ENCODE results near the gene TSPYL1.
"Not testable (repeated sequence)": the region's sequence is repeated elsewhere in the genome, so short reads cannot be mapped to it uniquely, and the experiment has no call there.

TSPYL1 gene

DNA sequence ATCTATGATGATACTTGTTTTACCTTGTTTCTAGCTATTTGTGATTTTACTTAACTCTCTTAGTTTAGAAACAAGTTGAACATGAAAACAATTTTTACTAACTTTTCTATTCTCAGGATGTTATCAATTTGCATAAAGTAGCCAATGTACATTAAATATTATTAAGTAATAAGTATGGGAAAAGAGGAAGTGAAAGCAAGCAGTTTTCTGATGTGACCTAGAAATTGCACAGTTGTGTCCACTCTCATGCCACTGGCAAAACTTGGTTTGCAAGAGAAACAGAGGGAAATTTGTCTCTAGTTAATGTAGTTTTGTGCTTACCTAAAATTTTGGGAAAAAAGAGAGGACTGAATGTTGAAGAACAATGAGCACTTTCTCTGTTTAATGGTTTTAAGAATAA, 19.2 kb upstream of the TSPYL1 start:
- no peak overlapping the region for H3K4me3 ChIP-seq (ENCODE audit: low read depth, low read length)

- H3K4me3 ChIP-seq (ENCODE audit: low read depth, low read length) = no peak overlapping the region
Measured at GRCh38 chr6:116298273-116298672, 18.5 kb upstream of the TSPYL1 start.

GRCh38 chr6:116292553-116292952, 12.8 kb upstream of the TSPYL1 start:
- no peak overlapping the region for H3K4me3 ChIP-seq (ENCODE audit: low read depth, low read length)

DNA sequence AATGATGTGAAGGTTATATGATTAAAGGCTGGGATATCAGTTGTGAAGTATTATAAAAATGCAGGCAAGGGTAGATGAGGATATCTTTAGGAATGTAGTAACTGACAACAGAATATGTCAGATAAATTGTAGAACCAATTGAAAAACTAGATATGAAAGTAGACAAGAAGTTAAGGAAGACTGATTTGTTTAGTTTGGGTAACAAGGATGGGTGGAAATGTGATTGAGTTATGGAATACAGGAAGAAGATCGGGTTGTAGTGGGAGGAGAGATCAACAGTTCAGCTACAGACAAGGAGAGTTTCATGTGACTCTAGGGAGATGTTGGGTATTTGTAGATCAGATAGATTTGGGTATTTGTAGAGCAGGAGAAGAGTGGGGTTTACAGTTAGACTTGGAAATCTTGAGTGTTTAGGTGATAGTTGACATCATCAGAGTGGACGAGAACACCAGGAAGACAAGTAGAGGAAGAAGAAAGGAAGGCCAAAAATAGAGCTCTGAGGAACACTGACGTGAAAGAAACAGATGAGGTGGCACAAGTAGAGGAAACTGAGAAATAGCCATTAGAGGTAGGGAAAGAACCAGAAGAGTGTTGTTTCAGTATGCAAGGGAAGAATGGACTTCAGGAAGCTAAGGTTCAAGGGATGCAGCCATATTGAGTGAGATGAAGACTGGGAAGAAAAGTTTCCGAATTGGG, 12.1 kb upstream of the TSPYL1 start:
- no peak overlapping the region for H3K4me3 ChIP-seq (ENCODE audit: low read depth, low read length)

GRCh38 chr6:116290799-116291198, 11.1 kb upstream of the TSPYL1 start:
- no peak overlapping the region for H3K4me3 ChIP-seq (ENCODE audit: low read depth, low read length)

GRCh38 chr6:116289876-116290275, 10.1 kb upstream of the TSPYL1 start:
- no peak overlapping the region for H3K4me3 ChIP-seq (ENCODE audit: low read depth, low read length)

GRCh38 chr6:116287689-116288282, 8.1 kb upstream of the TSPYL1 start:
- no peak overlapping the region for H3K4me3 ChIP-seq (ENCODE audit: low read depth, low read length)

DNA sequence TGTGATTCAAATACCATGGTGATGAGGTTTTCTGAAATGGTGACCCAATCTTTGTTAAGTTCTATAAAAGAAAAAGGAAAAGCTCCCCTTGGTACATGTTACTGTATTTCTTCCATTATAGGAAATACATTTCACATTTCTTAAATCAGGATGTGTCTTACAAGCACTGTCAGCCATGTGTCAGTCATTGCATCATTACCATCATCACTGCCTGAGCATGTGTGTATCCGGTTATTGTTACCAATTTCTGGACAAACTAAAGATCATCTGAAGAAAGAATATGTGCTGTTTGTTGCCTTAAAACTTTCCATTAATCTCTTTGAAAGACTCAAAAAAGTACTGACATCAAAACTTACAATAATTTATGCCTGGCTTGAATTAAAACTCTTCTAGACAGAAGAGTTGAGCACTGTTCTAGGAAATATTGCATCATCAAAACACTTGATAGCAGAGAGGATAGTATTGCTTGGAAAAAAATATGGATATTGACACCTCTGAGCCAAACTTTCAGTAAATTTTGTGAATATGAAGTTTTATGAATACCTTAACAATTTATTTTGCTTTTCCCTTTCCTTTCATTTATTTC, 7.1 kb upstream of the TSPYL1 start:
- H3K4me3 ChIP-seq (ENCODE audit: low read depth, low read length) = no peak overlapping the region

DNA sequence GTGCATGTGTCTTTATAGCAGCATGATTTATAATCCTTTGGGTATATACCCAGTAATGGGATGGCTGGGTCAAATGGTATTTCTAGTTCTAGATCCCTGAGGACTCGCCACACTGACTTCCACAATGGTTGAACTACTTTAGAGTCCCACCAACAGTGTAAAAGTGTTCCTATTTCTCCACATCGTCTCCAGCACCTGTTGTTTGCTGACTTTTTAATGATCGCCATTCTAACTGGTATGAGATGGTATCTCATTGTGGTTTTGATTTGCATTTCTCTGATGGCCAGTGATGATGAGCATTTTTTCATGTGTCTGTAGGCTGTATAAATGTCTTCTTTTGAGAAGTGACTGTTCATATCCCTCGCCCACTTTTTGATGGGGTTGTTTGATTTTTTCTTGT, 5.3 kb upstream of the TSPYL1 start:
- H3K4me3 ChIP-seq (ENCODE audit: low read depth, low read length) = not testable (repeated sequence)

- no peak overlapping the region for H3K4me3 ChIP-seq (ENCODE audit: low read depth, low read length)
Measured at GRCh38 chr6:116283191-116283590, 3.5 kb upstream of the TSPYL1 start.

GRCh38 chr6:116282698-116283097, 3.0 kb upstream of the TSPYL1 start:
- no peak overlapping the region for H3K4me3 ChIP-seq (ENCODE audit: low read depth, low read length)

DNA sequence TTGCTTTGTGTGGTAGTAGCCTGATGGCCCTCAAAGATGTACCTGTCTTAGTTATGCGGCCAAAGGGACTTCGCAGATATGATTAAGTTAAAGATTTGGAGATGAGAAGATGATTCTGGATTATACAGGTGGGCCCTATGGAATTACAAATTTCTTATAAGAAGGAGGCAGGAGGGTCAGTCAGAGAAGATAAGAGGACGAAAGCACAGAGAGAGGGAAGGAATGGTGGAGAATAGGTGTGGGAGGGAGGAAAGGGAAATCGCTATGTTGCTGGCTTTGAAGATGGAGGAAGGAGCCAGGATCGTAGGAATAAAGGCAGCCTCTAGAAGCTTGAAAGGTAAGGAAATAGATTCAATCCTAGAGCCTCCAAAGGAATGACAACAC, 1.2 kb upstream of the TSPYL1 start:
- H3K4me3 ChIP-seq (ENCODE audit: low read depth, low read length) = no peak overlapping the region

- H3K4me3 ChIP-seq (ENCODE audit: low read depth, low read length) = peak overlapping the region; percentile 96
Measured at GRCh38 chr6:116280161-116280932, 617 bp upstream of the TSPYL1 start.

DNA sequence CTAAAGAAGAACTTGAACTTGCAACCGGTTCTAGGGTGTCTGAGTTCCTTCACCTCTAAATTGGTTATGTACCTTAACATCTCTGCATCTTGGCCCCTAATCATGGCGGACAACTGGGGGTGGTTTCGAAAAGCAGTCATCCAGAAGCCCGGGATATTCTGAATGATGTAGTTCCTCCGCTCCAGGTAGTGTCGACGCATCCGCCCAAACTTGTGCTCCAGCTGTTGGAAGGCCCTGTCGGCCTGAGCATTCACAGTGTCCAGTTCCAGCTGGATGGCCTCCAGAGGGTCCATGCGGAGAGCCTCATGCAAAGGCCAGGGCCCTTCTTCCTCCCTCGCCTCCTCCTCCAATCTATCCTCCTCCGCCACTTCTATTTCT, 887 bp downstream of the TSPYL1 start:
- H3K4me3 ChIP-seq (ENCODE audit: low read depth, low read length) = peak overlapping the region; percentile 96

- H3K4me3 ChIP-seq (ENCODE audit: low read depth, low read length) = peak overlapping the region; percentile 96
Measured at GRCh38 chr6:116278481-116278829, 1.3 kb downstream of the TSPYL1 start.

DNA sequence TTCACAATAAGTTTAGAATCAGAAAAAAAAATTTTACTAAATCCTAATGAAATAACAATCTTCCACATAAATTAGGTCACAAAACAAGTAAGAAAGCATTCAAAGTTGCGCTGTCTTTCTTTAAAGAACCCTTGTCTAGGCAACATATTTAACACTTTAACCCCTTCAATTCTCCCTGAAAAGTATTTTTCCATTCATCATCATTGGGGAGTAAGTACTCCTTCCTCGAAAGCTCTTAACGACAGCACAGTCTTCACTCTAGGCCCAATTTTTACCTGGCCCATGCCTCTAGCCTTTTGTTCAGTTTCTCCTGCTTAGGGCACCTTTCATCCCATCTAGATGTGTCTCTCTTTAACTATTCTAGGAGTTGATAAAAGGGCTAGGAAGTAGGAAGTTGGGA, 2.6 kb downstream of the TSPYL1 start:
- peak overlapping the region; percentile 18 for H3K4me3 ChIP-seq (ENCODE audit: low read depth, low read length)

DNA sequence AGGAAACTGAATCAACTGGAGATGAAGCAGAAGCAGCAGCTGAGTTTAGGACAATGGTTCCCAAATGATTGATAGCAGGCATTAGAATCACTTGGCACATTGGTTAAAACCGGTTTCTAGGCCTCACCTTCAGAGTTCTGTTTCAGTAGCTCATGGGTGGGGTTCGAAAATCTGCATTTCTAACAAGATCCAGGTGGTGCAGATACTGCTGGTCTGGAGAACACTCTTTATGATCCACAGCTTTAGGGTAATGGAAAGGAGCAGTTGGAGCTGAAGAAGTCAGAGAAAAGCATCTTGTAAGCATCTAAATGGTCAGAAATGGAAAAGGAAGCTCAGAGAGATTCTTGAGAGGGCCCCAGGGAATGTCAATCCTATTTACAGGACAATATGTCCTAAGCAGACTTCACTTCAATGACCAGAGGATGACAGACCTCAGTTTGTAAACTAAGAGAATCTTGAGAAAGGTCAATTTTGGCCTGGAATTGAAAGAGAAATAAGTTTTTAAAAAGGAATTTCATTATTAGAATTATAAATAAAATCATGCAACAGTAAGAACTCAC, 8.5 kb downstream of the TSPYL1 start:
- no peak overlapping the region for H3K4me3 ChIP-seq (ENCODE audit: low read depth, low read length)

DNA sequence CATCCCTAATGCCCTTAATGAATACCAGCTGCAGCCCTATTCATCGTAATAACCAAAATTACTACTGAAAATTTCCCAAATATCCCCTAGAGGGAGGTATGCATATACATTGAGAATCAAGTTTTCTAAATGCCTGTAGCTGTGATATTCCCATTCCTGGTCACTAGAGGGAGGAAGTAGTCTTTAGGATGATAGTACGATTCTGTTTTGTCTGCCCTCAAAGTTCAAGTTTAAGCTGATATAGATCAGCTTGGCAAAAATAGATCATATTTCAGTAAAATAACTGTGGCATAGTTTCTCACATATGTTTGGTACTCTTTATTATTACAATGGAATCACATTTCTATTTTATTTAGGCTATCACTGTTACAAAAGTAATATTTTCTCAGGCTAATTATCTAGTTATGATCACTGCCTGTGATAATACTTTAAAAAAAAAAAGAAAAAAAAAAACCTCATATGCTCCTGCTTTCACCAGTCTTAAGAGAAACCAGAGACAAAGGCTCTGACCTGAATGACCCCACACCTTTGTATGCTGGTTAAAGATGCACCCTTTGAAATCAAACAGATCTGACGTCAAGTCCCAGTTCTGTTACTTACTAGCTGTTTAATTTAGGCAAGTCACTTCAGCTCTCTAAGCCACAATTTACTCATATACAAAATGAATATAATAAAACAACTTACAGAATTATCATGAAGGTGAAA, 11.0 kb downstream of the TSPYL1 start:
- no peak overlapping the region for H3K4me3 ChIP-seq (ENCODE audit: low read depth, low read length)

- no peak overlapping the region for H3K4me3 ChIP-seq (ENCODE audit: low read depth, low read length)
Measured at GRCh38 chr6:116267836-116268588, 11.7 kb downstream of the TSPYL1 start.

DNA sequence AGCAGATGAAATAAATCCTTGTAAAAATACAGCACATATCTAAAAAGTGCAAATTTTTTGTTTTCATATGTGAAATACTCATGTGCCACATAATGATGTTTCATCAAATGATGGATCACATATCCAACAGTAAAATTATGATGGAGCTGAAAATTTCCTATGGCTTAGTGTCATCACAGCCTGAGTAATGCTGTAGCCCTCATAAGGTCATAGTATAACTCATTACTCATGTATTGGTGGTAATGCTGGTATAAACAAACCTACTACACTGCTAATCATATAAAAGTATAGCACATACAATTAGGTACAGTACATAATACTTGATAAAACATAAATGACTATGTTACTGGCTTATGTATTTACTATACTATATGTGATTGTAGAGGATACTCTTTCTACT, 12.9 kb downstream of the TSPYL1 start:
- no peak overlapping the region for H3K4me3 ChIP-seq (ENCODE audit: low read depth, low read length)
